GM18951 (cell line): ENCODE data around the gene VWA3B.

Experiments used
- POLR2A ChIP-seq: IDR thresholded peaks from 4 replicates; pipeline ENCODE4 v1.6.1; 2011; ENCODE audit warnings: mild to moderate bottlenecking; ENCODE audit not compliant: insufficient read length, insufficient read depth; ENCODE audit errors: extremely low read depth
- in situ Hi-C: fragments of 300-500 bp; cut with MboI; formaldehyde crosslinking; loops from one replicate; pipeline ENCODE4 v1.12.0; 2022; ENCODE audit warnings: low sequenced_read_pairs, mixed read lengths, inconsistent platforms; ENCODE audit not compliant: unreplicated experiment

Gene VWA3B

GRCh38 chr2:98063291-98063854 lies 23.6 kb upstream of the VWA3B start:
- in situ Hi-C loops: no loop called here
- no peak for TF ChIP-seq POLR2A

DNA sequence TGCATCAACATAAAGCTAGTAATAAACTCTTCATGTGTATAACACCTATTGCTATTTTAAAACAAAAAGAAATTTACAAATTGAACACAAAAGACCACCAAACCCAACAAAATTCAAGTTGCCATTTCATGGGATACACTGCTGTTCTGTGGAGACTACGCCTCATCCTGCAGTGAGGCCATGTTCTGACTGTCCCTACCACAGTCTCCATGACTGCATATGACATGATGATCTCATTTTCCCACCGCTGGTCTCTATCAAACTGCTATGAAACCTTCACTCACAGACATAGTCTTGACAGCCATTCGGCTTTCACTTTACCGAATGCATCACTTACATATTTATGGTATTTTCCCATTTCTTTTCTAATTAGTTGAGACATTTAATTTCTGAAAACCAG lies 21.2 kb upstream of the VWA3B start:
- TF ChIP-seq POLR2A: no peak
- in situ Hi-C loops: no loop called here

GRCh38 chr2:98067160-98067559 lies 19.8 kb upstream of the VWA3B start:
- in situ Hi-C loops: no loop called here
- TF ChIP-seq POLR2A: no peak

GRCh38 chr2:98070081-98070480 lies 16.9 kb upstream of the VWA3B start:
- in situ Hi-C loops: no loop called here
- TF ChIP-seq POLR2A: no peak

DNA sequence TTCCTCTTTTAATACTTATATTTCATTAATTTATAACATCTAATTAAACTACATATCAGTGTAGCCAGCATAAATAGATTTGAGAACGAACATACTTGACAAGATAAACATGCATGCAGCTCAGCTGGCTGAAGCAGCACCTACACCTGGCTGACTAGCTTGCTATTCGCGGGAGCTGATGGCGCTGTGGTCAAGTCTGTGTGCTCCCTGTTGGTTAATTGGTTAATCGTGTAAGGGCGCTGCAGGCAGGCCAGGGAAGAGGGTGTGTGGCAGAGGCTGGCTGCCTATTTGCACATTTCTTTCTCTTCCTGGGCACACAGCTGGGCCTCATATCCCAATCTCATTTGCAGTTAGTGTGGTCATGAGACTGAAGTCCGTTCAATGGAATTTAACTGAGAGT lies 14.5 kb upstream of the VWA3B start:
- TF ChIP-seq POLR2A: no peak
- in situ Hi-C loops: no loop called here

DNA sequence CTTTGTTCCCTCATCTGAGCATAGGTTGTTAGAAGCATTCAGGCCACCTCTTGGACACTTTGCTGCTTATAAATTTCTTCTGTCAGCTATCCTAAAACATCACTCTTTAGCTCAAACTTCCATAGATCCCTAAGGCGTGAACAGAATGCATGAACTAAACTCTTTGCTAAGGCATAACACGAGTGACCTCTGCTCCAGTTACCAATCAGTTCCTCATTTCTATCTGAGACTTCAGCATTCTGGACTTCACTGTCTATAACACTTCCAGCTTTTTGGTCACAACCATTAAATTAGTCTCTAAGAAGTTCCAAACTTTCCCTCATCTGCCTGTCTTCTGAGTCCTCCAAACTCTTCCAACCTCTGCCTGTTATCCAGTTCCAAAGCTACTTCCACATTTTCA lies 8.3 kb upstream of the VWA3B start:
- TF ChIP-seq POLR2A: no peak
- in situ Hi-C loops: no loop called here

- TF ChIP-seq POLR2A: no peak
- in situ Hi-C loops: no loop called here
Measured at GRCh38 chr2:98084151-98084868, 2.7 kb upstream of the VWA3B start.

- no peak for TF ChIP-seq POLR2A
- in situ Hi-C loops: no loop called here
Measured at GRCh38 chr2:98084869-98085238, 2.1 kb upstream of the VWA3B start.

DNA sequence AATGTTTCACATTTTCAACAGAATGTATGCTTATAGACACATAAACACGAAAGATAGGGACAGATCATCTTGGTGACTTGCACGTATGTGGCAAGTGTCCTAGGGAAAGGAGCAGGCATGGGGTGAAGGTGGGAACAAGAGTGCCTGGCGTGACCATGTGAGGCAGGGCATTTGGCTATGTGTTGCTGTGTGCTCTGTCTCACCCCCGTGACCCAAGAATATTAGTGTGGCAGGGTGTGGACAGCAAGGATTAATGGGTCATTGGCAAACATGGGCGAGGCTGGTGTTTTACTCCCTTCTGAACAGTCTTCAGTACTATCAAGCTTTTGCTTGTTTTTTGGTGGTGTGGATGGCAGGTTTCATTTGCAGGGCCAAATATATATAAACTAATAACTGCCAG lies 1.3 kb upstream of the VWA3B start:
- in situ Hi-C loops: no loop called here

DNA sequence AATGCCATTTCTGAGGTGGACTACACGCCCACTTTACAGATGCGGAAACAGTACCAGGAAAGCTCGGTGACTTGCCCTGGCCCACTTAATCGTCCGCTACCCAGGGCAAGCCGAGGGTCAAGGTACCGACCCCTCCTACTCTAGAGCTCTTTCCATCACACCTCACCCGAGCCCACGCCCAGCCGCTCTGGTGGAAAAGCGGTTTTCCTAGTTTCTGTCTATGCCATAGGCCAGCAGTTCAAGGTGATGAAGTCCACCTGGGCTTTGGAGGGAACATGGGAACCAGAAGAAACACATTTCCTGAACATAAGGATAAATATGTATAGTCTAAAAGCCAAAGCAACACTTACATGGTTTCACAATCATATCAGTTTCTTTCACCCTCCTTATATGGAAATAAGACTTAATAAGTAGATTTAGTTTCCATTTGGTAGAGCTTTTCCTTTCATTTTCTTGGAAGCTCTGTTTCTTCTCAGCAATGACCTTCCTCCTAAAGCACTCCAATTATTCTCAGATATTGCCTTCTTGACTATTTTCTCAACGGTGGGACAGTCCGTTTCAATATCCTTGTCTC lies 567 bp downstream of the VWA3B start:
- no peak for TF ChIP-seq POLR2A
- in situ Hi-C loops: no loop called here

More for the DNA sequence above, 1.3 kb upstream of the VWA3B start:
- TF ChIP-seq POLR2A: no peak

GRCh38 chr2:98088261-98088660 lies 1.3 kb downstream of the VWA3B start:
- in situ Hi-C loops: no loop called here
- TF ChIP-seq POLR2A: no peak

DNA sequence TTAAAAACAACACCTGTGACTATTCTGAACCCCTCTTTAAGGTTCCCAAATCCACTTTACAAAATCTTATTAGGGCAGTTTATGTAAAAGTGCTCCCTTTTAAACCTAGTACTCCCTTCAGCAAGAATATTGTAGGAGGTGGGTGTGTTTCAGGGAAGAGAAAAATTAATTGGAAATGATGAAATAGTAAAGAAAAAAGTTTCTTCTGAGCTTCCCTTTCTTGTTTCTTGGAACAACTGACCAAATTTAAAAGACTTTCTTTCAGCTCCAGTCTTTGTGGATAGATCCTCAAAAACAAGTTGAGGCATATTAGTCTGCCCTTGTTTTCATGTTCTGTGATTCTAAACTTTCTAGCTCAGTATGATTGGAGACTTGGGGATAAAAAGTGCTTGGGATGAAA lies 3.0 kb downstream of the VWA3B start:
- no peak for TF ChIP-seq POLR2A
- in situ Hi-C loops: no loop called here

DNA sequence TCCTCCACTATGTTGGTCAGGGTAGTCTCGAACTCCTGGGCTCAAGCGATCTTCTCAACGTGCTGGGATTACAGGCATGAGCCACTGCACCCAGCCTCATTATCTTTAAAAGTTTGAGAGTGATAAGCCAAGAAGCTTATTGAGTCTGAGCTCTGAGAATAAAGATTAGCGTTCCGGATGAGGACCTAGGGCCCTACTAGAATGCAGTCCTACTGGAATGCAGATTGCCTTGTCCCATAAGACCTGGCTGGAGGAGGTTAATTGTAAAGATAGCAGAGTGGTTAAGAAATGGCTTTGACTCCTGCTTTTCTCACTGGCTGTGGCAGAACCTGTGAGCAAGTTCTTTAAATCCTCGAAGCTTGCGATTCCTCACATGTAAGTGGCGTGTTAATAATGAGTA lies 4.0 kb downstream of the VWA3B start:
- TF ChIP-seq POLR2A: no peak
- in situ Hi-C loops: no loop called here

DNA sequence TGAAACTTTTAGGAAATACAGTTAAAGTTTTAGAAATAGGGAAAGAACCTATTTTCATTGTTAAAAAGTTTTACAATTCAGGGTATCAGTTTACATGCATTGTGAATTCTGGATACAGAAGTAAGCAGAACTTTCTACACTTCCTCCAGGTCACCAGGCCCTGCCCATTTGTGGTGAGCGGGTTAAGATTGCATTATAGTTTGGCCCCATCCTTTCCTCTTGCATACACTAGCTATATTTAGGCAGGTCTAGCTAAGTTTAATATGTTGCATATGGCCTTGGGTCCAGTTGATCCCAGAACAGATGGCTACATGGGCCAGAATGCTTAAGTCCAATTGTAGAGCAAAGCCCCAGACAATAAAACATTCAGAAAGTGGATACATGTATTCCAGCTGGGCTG lies 4.8 kb downstream of the VWA3B start:
- no peak for TF ChIP-seq POLR2A
- in situ Hi-C loops: no loop called here
